ENCODE data around the gene VAPB.

The VAPB gene

DNA sequence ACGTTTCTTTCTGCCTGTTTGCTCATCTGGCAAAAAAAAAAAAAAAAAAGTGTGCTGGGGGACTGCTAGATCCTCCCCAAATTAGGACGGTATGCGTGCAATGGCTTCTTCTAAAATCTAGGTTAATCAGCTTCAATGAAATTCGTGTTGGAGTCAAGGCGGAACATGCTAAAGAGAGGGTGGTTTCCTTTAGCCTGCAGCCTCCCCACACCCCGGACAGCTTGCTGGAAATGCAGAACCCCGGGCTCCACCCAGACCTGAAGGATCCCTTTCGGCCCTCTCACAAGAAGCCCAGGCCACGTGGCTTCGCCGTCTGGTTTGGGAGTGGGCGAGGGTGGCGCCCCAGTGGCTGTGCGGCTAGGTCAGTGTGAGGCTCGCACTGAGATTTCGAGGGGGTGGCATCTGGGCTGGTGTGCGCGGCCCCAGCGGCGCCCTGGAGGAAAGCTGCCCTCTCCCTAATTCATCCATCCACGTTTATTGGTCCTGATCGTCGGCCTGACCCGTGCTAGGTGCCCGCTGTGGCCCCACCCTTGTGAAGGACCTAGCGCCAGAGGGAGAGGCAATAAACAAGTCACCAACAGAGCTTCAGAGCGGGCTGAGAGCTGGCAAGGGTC is 77.2 kb downstream of the VAPB start:
- no peak for FAIRE-seq

DNA sequence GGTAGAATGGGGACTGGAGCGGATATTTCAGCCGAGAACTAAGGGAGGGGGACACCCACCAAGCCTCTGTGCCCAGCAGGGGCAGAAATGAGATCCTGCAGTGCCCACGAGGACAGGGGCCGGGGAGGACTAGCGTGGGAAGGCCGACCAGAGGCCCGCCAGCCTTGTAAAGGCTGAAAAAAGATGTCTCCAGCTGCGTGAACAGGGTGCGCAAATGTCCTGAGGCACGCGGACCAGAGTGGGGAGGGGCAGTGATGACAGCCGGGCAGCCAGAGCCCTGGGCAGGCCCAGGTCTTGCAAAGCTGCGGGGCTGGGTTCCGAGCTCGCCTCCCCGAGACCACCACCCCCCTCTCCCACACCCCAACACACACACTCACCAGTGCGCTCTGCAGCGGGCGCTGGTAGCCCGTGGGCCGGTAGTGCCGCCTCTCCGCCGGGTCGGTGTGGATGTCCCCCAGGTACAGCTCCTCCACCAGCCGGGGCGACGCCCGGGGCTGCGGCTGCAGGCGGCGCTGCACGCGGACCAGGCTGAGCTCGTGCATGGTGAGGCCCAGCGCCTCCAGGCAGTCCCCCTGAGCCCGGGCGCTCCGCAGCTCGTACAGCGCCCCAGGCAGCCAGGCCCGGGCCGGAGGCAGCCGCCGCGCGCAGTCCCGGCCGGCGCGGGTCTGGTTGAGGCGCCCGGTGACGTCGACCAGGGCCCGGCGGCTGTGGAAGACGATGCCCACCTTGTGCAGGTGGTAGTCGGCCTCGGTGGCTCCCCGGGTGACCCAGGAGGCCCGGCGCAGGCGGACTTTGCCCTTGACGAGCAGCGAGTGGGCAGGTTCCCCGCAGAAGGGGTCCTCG is 77.9 kb downstream of the VAPB start:
- no peak for FAIRE-seq

DNA sequence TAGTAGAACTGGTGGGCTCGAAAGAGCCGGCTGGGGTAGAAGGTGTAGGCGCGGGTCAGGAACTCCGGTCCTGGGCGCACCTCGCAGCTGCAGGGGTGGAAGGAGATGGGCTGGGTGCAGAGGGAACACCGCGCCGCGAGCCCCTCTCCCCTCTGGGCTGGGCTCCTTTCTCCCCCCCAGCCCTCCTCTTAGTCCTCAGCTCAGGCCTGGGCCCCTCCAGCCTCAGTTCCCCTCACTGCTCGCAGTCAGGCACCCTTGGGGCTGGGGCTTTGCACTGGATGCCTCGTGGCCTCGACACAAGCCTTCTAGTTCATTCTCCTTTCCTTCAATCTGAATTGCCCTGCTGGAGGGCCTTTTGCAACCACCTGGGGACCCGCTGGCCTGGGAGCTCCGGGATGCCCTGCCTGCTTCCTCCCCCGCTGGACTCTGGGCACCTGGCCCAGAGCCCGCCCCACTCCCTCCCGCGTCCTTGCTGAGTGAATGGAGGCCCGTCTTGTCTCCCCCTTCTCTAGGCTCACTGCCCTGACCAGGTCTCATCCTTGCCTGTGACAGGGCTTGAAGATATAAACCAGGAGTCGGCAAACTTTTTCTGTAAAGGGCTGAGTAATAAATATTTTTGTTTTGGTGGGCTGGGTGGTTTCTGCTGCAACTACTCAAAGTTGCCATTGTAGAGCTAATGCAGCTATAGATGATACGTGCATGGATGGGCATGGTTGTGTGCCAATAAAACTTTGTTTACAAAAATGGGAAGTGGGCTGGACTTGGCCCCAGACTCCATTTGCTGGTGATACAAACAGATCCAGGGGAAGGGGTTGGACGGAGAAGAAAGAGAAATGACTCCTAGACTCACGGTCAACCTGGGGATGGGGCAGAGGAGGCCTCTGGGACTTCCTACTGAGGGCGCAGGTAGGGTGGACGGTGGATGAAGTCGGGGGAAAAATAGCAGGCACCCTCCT is 78.8 kb downstream of the VAPB start:
- no peak for FAIRE-seq

DNA sequence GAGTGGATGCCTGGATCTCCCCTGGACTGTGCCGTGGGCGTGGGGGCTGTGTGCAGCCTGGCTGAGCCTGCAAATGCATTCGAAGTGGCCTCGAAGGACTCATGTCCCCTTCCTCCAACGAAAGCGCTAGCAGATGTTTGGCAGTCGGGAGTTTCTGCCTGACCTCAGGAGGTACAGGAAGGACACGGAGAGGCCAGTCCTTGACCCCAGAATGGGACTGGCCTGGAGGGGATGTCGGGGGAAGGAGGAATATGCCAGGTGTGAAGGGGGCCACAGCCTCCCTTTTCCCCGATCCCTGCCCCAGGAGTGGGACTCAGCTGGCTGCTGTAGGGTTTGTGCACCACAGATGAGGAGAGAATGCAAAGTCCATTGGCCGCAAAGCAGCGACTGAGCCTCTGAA is 80.6 kb downstream of the VAPB start:
- no peak for FAIRE-seq

DNA sequence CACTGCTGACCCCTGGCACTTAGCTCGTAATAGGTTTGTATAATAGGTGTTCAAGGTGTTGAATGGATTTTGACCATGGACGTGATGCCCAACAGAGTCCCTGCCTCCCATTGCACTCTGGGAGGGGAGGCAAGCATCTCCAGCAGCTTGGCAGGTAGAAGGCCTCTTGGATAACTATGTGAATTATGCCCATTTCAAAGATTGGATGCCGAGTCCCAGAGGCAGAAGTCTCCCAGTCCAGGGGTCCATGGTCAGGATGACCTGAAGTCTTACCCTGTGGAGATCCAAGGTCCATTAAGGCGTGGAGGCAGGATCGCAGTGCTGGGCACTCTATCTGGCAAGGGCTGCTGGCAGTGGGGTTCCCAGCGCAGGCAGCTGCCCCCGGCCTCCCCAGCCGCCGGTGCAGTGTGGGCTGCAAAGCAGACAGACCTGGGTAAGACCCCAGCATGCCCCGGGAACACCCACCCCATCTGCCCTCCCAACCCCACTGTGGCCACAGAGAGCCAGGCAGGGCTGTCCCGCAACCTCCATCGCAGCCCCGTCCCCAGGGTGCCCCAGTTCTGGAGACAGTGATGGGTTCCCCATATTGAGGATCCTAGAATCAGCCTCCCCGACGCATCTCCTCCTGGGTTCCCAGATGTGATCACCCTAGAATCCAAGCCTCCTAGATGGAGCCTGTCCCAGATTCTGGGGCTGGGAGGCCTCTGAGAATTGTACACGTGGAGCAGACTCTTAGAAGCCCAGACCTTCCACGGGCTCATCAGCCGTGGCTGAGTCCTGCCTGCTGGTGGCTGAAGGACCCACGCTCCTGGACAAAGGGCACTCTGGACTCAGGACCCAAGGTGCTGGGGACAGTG is 81.5 kb downstream of the VAPB start:
- no peak for FAIRE-seq

DNA sequence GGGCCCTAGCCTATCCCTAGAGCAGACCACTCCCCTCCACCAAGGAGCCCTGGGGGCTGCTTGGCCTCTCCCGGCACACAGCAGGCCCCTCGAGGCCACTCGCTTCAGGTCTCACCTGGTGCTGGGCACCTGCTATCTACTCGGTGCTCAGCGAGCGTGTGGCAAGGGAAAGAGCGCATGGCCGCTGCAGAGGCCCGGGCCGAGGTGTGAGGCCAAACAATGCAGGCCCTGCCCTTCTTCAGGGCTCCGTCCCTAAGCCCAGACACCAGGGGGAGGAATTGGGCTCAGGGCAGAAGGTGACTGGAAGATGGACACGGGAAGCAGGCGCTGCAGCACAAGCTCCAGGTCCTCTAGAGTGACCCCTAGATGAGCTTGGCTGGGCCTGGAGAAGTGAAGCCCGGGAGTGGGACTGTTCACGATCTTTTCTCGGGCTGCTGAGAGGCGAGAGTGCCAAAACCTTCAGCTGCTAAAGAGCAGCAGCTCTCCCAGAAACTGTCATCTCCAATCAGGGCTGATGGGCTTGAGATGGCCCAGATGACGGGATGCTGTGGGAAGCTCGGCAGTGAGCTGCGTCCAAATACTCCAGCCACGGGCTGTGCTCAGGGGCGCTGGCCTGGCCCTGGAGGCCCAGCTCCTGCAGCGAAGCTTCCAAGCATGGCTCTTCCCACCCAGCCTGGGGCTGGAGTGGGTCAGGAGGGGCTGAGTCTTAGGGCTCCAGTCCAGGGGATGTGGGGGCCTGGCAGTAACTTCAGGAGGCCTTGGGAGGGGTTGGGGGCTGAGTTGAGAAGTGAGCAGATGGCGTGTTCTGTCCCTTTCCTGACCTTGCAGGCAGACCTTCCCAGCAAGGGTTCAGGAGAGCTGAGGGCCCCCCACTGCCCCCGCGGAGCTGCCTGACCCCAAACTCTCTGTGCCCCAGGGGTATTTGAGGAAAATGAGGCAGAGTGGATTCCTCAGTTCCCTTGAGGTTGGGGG is 82.5 kb downstream of the VAPB start:
- no peak for FAIRE-seq

DNA sequence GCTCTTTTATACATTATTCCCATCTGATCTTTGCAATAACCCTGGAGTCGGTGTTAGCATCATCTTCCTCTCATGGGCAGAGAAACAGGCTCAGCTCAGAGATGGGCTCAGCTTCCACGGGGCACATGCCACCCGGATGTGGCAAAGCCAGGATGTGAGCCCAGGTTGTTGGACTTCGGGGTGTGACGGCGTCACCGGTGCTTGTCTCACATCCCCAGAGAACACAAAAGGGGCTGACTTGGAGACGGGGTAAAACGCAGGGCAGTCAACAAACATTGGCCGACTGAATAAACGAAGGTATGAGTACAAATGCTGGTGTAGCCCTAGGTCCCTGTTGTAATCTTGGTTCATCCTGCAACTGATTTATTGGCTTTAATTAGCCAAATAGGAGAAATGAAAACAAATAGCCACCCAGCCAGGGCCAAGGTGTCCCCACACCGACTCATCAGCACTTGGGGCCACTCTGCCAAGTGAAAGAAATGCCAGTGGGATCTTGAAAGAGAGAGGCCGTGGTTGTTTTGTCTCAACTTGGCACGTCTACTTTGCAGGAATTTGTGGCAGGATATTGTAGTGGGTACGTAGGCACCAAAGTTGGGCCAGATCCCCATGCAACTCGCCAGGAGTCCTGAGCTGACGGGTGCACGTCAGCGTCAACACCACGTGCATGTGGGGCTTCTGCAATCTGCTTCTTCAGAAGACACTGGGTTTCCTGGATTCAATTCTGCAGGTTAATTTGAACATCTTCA is 83.4 kb downstream of the VAPB start:
- FAIRE-seq: no peak

DNA sequence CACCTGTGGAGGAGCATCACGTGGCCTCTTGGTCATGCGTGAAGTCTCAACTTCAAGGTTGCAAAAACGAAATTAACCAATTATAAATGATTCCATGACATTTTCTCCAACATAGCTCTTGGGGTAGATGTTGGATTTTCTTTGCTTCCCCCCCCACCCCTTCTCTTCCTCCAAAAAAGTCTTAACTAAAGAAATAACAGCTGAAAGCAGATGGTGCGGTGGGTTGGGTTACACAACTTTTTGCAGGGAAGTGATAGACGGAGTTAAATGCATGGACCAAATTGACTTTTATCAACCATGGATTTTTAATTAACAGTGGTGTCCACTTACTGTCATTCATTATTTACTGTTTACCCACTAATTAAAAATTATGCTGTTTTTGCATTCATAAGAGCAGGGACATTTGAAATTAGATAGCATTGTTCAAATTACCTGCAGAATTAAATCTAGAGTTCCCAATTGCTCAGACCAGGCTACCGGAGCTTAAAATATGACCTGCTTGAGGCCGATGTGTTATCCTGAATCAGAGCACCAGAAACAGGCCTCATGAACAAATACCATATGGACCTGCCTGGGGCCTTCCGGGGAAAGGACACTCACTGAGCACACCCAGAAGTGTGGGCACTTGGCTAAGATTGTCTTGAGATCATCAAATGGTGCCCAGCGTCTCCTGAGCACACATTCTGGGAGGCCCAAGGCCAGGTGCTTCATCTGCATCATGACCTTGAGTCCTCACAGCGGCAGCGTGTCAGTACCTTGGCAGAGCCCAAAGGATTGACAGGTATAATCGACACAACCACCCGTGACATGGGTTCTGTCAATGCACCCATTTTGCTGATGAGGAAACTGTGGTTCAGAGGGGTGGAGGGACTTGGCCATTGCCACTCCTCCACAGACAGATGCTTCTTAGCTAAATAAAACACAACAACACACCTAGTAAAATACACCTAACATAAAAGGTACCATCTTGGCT is 84.7 kb downstream of the VAPB start:
- no peak for FAIRE-seq

DNA sequence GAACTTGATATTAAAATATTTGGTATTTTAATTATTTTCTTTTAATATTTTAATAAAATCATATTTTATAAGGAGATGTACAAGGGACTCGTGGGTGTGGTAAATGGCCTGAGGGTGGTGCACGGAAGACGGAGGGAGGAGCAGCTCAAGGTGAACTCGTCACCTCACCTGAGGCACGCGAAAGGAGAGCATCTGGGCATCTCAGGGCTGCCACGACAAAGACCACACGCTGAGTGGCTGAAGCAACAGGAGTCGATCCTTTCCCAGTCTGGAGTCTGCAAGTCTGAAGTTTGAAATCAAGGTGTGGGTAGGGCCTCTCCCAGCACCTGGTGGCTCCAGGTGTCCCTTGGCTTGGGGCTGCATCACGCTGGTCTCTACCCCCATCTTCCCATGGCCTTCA is 86.4 kb downstream of the VAPB start:
- no peak for FAIRE-seq

DNA sequence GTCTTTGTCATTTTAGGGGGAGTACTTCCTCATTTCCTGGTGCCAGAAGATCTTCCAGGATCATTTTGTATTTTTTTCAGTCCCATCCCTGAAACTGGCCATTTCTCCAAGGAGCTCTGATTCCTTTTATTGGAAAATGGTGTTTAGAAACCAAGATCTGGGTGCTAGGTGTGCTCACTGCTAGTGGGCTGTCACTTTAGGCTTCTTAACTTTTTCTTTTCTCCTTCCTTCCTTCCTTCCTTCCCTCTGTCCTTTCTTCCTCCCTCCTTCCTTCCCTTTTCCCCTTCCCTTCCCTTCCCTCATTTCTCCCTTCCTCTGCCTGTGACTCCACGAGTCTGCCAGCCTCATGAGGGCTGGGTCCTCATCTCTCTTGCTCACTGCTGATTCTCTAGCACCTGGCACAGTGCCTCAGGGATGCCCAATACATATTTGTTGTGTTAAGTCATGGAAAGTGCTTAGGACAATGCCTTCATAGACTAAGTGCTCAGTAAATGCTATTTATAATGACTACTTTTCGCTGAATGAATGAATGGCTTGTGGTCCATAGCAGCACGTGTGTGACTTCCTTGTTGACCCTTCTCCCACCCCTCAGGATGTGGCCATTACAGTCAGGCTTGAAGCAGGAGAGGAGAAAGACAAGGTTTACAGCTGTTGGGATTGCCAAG is 89.2 kb downstream of the VAPB start:
- FAIRE-seq: no peak

DNA sequence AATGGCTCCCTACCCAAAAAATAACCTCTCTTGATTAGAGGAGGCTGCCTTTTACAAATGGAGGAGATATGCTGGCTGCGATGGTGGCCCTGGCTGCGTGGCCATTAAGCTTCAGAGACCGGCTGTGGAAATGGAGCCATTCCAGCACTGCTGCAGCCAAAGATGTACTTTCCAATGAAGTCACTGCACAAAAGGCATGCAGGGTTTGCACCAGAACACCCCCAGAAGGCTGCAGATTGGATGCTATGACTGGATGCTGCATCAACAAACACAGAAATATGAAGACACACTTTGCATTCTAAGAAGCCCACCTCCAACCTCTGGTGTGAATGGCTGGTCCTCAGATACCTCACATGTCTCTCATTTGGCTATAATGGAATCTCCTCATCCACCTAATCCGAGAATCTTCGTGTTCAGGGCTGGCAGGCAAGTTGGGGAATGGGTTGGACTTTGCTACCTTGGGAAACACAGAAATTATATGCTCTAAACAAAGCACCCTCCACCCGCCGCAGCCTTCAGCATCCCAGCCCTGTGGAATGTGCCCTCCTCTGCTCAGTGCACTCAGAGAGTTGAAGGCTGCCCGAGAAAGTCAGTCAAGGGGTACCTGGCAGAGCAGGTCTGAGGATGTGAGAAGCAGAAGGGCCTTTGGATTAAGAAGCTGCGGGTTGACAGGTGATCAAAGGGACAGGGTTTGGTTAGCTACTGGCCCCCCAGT is 90.9 kb downstream of the VAPB start:
- no peak for FAIRE-seq

DNA sequence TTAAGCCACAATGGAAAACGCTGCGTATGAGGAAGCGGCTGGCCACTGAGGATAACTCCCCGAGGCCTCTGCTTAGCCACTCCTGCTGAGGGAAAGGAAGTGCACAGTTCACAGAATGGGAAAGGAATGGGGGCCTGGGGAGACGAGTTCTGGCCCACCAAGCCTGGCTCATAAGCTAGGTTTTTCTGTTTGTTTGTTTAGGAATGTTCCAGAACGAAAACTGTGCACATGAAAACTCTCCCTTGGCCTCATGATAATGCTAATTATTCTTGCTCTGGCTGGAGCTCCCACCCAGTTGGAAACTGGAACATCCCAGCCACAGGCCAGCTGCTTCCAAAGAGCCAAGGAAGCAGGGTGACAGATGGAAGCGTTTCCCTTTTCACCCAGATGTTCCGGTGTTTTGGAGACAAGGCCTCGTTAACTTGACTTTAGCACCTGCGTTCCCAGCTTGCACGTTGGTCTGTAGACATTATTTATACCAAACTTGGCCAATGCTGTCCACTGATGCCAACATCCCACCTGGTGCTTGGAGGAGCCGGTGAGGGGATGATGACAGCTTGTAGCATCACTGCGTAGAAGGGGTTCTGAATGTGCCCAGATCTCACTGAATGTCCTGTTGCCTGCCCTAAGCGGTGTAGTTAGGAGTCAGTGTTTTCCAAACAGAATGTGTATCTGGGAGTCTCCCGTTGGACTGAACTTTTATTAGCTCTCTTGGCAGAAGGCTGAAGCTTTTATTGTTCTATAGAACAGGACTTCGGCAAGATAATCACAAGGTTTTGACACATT is 91.7 kb downstream of the VAPB start:
- FAIRE-seq: no peak

DNA sequence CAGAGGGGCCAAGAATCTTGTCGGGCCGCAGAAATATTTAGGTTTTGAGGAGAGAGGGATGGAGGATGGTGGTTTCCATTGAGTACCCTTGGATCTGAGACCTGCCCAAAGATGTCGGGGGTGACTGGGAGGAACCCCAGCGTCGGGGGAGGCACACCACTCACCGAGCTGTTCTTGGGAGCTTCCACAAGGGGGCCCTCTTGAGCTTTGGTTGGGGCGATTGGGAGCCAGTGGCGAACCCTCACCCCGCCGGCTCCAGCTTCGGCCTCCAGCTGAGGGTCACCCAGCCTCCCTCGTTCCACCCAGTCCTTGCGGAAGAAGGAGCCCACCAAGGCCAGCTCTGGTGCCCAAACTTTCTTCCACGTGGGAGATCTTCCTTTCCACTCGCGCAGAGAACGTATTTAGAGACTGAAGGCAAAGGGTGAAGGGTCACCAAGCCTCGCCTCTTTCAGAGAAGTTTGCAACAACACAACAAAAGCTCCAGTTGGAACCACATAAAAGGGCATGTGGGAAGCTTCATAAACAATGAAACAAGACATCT is 92.5 kb downstream of the VAPB start:
- no peak for FAIRE-seq

DNA sequence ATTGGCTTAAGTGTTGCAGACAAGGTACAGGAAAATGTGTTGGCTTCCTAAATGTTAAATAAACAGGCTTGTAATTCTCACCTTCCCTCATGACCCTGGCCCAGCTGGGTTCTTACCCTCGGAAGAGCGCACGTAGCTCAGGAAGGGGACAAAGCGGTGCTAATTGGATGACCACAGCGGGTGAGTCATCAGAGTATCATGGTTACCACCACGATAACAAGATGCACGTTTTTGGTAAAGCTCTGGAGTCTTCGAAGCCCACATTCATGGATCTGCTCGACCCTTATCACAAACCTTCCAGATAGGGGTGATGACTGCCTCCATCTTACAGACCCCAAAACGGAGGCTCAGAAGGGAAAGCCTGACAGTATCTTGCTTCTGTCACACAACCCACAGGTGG is 93.4 kb downstream of the VAPB start:
- FAIRE-seq: no peak

DNA sequence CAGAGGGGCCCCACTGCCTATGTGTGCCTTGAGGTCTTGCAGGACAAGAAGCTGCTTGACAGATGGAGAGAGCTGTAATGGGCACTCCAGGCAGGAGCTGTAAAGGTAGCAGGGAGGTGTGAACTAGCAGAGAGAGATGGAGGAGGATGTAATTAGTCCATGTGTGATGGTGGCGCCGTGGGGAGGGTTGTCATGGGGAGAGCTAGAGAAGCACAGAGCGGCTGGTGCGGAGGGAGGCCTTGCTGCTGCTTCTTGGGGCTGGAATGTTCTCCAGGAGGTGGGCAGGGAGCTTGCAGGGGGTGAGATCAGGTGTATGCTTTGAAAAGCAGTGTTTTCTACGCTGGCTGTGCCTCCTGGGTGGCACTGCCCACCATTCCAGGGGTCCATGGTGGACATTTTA is 94.0 kb downstream of the VAPB start:
- no peak for FAIRE-seq

DNA sequence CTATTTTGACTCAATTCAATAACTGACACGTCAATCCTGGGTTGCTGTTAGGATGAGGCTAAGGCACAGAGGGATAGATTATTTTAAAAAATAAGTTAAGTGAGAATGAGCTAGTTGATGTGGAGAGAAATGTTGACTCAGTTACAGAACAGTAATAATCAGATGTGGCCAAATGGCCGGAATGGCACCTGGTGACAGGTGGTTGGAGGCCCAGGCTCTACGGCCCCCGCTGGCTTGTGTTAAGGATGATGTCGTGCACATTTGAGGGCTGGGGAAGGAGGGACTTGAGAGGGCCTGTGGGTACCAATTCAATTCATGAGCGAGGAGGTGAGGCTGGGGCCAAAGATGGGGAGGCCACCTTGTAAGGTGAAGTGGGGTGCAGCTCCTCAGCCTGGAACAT is 94.4 kb downstream of the VAPB start:
- FAIRE-seq: no peak

DNA sequence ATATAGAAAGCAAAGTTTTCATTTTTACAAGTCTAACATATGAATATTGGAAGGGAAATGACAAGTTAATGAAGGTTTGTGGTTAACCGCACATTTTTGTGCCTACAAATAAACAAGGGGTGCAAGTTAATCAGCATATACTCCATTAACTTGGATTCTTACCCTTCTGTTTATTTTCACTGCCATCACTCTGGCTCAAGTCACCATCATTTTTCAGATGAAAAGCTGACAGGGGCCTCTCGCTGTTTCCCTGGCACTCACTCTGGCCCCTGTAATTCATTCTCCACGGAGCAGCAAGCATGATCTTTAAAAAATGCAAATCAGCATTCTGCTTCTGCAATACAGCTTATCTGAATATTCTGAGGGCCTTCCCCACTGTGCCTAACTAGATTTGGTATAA is 96.4 kb downstream of the VAPB start:
- FAIRE-seq: no peak
